HG02588 (cell line): ENCODE data around the gene UGT1A3.

Source experiments
- ATAC-seq: cut with Tn5 transposase; IDR thresholded peaks from one replicate; pipeline ENCODE4 v1.9.1; 2021; ENCODE audit warnings: mild to moderate bottlenecking, moderate library complexity; ENCODE audit not compliant: unreplicated experiment

Gene UGT1A3

DNA sequence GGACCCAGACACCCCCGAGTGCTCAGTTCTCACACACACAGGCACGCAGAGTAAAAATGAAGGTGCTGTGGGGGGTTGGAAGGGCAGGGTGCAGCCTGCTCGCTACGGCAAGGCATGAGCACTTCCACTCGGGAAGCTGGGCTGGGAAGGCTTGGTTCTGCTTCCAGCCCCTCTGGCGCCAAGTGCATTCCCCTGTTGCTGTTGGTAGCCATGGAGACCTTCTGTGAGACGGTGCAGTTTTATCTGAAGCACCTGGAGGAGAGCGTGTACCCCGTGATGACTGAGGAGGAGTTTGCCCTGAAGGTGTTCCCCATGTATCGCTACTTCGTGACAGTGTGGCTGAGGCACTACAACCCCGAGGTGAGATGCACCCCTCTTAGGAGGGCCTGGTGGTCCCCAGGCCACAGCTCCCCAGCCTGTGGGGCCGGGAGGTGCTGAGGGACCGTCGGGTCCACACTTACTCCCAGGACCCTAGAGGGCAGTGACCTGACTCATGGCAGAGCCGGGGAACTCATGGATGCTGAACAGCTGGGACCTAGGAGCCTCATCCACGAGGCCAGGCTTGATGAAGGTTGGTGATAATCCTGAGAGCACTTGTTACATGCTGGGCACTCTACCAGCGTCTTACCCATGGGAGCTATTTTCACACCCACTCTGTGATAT, 64.8 kb downstream of the UGT1A3 start:
- no peak for ATAC-seq

DNA sequence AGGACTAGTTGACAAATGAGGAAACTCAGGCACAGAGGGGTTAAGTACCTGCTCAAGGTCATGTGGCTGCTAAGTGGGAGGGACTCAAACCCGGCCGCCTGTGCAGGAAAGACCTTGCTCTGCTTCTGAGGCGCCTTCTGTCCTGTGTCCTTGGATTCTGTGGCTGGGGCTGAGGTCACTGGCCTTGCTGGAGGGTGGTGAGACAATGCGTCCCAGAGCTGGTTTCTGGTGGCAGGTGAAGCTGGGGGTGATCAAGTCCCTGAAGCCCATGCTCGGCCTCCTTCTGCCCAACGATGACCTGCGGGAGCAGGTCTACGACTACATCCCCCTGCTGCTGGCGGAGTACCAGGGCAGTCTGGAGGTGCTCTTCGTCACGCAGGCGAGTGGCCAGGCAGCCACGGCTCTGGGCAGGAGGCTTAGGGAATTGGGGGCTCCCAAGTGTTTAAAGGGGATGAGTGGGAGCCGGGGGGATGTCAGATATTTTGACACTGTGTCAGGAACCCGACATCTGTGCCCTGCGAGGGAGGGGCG, 65.4 kb downstream of the UGT1A3 start:
- no peak for ATAC-seq

DNA sequence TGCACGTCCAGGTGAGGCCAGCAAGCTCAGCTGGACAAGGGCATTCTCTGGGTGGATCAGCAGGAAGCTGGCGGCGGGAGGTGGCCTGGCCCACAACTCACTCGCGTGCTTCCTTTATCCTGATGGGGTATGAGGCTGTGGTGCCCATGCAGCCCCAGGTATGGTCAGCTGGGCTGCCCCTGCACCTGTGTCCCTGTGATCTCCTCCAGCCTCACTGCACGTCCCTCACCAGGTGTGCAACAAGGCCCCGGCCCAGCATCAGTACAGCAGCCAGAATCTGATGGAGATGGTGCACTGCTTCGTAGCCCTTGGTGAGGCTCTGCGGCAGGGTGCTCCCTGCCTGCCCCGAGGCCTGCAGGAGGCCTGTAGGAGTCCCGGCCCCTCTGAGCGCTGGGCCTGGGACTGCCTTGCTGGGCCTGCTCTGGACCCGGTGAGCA, 66.9 kb downstream of the UGT1A3 start:
- no peak for ATAC-seq

DNA sequence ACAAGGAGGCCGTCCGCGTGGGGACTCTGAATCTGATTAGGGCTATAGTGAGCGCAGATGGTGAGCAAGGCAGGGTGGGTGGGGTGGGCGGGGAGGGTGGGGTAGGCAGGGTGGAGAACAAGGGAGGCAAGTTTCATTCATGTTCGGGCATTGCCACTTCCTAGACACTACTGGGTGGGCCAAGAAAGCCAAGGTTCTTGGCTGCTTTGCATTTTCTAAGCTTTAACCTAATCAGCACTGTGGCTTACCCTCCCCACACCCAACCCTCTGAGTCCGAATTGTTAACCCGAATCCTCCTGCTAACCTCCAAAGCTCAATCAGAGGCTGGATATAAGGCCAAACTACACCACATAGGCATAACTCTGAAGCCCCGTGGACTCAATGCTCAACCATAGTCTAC, 67.4 kb downstream of the UGT1A3 start:
- no peak for ATAC-seq

DNA sequence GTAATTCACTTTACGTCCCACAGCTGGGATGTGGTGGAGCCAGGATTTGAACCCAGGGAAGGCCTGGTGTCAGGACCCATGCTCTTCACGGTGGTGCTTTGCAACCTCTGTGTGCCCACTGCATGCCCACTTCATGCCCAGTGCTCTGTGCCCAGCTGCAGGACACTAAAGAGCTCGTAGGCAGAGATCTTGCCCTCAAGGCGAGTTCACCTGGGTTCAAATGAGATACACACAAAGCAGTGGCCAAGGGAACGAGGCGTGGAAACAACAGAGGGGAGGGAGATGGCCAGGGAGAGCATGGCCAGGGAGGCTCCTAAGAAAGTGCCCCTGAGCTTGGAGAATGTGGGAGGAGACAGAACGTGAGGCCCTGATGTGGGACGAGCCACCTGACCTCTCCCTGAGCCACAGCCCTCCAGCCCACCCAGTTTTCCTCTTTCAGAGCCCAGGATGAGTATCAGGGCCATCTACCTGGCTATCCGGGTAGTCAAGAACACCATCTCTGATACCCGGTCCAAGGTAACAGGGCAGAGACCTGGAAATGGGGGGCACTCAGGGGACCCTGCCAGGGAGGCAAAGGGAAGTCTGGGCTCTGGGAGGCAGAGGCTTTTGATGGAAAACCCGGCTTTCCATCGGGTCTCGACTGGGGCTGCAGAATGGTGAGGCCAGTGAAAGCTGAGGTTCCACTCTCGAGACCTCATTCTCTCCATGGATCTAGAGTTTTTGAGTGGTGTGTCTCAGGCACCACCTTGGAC, 69.7 kb downstream of the UGT1A3 start:
- no peak for ATAC-seq

DNA sequence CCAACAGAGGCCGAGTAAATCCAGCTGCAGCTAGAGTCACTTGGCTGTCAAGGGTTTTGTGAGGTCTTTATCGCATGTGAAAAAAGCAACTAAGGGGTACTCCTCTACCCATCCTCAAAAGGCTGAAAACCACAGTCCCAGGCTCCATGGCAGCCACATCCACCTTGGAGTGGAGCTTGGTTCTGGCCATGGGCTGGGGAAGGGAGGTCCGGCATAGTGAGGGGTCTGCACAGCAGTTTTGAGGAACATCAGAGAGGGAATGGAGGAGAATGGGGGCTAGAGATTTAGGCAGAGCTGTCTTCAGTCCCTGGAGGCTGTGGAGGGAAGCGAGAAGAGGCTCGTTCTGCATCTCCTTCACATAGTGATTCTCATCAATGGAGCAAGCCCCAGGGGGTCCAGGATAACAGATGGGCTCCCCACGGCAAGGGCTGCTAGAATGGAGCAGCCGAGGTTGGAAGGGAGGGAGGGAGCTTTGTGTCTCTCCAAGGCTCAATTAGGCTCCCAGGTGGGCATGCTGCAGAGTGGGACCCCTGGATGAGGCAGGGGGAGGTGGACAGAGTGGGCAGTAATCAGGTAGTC, 70.3 kb downstream of the UGT1A3 start:
- no peak for ATAC-seq

DNA sequence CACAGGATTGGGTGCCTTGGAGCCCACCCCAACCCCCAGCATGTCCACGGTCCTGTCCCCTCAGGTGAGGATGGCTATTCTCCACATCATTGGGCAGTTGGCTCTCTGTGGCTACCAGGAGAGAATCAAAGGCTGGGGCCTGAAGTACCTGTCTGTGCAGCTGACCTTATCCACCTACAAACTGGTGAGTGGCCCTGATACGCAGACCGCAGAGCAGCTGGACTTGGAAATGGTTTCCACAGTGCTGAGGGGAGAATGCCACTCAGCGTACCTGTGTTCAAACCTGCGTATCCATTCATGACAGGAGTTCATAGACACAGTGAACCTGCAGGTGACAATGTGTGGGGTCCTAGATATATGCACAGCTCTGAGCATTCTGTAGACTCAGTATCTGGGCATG, 70.9 kb downstream of the UGT1A3 start:
- no peak for ATAC-seq

DNA sequence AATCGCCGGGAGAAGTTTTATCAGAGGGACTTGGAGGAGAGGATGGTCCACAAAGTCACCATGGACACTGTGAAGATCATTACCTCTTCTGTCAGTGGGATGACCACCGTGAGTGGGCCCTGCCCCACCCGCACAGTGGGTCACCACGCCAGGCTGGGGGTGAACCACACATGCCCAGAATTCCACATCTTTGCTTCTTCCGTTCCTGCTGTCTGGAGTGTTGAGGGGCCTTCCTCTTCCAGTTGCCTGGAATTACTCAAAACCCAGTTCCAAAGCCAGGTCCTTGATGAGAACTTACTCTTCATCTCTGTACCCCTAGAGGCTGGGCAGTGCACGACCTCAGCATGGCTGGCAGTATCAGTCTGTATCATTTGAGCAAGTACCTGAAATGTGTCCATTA, 71.4 kb downstream of the UGT1A3 start:
- ATAC-seq = no peak

DNA sequence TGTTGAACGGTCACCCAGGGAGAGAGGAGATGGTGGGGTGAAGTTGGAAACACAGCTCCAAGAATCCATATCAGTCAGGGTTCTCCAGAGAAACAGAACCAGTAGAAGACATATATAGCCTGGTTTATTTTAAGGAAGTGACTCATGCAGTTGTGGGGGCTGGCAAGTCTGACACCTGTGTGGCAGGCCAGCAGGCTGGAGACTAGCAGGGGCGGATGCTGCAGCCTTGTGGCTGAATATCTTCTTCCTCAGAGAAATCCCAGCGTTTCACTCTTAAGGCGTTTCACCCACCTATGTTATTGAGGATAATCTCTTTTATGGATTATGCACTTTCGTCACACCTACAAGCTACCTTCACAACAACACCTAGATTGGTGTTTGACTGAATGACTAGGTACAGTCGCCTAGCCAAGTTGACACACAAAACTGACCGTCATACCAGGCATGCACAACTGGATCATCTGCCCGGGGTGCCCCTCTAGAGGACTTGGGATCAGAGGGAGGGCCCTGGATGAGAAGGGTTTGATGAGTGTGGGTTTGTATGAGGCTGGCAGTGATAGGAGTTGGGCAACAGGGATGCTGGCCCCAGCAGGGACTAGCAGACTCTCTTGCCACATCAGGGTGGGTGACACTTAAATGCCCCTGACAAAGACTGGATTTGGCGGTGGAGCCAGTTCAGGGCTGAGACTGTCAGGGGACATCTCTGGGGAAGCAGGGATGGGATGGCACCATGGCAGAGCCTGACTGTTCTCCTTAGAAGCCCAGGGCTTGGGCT, 72.7 kb downstream of the UGT1A3 start:
- ATAC-seq = no peak

DNA sequence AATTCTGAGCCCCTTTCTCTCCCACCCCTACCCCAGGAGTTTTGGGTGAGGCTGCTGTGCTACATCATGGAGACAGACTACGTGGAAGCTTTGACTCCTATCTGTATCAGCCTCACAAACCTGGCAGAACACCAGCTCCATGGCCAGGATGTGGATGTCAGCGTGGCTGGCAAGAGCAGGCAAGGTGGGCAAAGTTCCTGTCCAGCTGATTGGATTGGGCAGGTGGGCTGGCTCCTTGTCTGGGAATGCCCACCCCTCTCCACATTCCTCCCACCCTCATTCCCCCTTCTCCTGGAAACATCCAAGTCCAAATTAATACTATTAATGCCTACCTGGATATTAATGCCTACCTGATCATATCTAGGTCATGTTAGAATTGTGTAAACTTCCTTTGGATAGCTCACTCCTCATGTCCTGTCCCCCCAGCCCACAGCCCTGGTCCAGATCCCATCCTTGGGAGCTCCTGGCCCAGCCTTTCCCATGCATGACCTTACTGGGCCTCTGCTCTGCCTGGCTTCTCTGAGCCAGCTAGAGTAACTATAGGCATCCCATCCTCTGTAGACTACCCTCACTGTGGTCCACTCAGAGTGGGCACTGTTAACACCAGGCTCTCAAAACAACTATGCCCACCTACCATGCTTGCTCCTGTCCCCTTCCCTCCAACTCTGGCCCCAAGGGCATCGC, 73.4 kb downstream of the UGT1A3 start:
- no peak for ATAC-seq

DNA sequence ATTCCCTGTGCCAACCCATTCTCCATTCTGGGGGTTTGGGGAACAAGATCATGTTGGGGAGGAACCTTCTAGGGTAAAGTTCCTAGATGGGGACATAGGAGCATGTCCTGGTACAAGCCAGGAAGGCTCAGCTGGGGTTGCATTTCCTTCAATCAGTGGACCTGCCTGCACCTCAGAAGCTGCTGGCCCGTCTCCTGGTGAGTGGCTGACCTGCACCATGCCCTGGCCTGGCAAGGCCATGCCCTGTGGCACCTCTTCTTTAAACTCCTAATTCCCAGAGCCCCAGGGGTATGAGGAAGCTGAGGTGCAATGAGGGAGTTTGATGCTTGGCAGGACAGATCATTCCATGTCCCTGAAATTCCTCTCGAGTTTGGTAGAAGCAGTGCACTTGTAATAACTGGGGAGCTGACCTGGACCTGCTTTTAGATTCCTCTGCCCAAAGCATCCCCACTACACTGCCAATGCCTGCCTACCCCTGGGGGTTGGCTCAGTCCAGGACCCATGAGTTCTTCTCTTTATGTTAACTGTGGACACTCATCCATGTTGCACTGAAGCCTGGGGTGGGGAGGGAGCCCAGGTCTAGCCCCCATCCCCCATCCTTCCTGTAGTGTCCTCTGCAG, 74.6 kb downstream of the UGT1A3 start:
- no peak for ATAC-seq

DNA sequence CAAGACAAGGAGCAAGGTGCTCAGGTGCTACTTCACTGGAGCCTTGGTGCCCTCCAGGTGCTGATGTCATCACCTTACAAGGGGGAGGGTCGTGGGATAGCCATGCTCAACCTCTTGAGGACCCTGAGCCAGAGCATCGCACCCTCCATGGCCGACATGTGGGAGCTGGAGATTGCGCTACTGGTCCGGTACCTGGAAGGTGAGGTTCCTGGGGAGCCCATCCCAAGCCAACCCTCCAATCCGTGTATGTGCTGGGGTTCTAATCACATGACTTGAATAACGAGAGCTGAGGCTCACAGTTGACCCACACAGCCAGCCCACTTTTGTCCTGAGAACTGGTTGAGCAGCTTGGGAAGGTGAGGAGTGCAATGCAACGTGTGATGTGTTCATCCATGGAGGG, 75.2 kb downstream of the UGT1A3 start:
- ATAC-seq = no peak

DNA sequence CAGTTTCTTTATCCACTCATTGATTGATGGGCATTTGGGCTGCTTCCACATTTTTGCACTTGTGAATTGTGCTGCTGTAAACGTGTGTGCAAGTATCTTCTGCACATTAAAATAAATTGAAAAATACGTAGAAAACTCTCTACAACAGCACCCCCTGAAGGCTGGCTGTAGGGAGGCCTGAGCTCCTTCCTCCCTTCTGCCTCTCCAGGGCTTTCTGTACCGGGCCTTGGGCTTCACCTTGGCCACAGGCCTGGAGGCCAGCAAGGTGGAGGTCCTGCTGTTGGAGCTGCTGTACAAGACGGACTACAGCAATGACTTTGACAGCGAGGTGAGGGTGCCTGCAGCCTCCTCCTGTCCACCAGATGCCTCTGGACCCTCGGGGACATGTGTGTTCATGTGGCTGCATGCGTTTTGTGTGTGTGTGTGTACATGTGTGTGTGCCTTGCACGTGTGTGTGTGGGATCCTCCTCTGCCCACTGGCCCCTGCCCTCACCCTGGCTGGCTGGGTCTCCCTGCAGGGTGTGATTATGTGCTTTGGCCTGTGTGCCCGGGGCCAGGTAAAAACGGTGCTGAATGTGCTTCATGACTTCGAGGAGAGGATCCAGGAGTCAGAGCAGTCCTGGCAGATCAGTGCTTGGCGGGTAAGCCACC, 78.5 kb downstream of the UGT1A3 start:
- ATAC-seq = no peak

DNA sequence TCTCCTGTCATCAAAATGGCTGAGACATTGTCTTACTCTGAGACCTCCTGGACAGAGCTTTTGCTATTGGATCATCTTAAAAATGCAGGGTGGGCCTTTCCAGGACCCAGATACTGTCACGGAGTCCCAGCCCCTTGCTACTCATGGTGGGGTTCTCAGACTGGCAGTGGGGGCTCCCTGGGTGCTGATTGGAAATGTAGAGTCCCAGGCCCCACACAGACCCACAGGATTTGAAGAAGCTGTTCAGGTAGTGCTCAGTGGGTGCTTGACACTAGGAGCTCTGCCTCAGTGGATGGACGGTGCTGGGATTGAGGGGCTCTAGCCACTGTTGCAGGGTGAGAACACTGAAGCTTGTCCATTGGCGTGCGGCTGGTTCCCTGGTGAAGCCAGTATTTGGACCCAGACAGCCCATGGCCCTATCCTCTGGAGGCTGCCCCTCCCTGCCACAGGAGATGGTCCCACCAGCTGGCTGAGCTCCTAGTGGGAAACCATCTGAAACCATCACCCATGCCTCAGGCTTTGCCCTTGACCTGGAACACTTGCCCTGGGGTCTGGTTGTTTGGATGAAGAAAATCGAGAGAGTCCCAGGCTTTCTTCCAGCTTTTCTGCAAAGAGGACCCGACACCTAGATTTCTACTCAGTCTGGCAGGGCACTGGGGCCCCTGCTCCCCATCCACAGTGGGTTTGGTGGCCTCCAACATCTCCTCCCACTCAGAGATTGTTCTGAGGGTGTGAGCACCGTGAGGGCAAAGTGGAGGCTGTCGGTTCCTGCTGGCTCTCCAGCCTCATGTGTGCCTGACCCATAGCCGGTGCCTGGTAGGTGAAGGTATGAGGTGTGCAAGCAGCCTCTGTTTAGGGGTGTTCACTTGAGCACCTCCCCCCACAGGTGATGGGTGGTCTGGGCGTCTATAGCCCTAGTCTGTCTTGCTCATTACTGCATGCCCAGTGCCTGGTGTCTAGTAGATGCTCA, 79.4 kb downstream of the UGT1A3 start:
- ATAC-seq = no peak

DNA sequence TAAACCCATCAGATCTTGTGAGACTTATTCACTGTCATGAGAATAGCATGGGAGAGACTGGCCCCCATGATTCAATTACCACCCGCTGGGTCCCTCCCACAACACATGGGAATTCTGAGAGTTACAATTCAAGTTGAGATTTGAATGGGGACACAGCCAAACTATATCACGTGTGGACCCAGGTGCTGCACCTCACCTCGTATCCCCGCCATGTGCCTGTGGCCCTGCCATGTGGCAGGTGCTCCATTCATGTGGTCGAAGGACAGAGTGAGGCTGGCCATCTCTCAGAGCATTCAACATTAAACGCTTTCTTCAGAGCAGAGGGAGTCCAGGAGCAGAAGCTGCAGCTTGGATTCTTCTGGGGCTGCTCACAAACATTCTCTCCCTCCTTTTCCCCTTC, 81.5 kb downstream of the UGT1A3 start:
- ATAC-seq = no peak

DNA sequence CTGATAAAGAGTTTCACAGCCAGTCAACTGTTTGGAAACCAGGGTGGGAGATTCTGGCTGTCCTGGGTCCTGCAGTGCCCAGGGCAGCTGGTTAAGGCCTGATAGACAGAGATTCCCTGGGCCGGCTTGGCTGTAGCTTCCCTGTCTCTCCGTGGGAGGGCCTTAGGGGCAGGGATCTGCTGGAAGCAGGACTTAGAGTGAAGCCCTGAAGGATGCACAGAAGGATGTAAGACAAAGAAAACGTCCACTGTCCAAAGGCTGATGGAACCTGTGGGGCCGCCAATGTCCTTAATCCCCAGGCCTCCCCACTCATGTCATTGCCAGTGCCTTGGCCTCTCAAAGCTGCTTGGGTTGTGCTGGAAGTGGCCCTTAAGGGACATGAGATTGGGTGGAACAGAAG, 82.2 kb downstream of the UGT1A3 start:
- ATAC-seq = no peak

DNA sequence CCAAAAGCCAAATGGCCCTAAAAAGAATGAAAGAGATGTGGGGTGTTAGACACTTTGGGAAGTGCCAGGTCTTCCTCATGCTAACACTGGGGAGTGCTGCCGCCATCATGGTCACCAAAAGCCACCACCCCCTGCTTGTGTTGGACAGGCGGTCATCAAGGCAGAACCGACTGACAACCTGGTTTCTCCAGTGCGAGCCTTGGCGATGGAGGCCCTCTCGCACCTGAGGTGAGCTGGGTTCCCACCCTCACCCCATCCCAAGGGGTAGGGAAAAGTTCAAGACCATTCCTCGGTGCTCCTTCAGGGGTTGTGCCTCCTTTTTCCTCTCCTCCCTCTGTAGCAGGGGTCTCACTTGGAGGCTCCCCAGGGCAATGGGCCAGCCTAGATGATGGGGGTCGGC, 82.9 kb downstream of the UGT1A3 start:
- no peak for ATAC-seq

DNA sequence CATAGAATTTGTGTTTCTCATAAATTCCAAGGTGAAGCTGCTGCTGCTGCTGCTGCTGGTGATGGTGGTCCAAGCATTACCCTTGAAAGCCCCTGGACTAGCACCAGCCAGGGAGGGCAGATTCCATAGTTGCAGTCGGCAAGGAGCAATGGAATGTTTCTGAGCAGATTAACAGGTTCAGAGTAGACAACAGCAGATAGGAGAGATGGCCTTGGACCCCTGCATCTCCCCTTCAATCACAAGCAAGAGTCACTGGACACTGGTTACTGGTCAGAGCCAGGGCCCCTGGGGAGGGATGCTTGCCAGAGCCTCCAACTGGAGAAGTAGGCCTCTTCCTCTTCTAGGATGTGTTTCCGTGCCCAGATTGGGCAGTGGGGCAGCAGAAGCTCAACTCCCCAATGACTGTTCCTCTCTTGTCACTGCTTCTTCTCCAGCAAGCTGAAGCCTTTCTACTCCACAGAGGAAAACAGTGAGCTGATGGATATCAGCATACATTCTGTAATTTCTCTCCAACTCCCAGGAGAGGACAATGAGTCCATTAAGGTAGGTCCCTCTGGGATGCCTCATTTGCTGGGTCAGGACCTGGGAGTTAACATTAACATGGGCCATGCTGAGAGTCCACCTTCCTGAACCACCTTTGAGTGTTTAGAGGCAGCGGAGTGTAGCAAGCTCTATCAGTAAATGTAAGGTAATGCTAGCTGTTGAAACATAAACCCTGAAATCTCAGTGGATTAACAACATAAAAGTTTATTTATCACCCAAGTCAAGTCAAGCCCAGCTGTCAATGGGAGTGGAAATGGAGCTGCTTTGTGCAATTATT, 84.6 kb downstream of the UGT1A3 start:
- no peak for ATAC-seq
